ENCODE measurements around the gene RNPEP. TPM values are rescaled to one million over a fixed set of nuclear protein-coding genes. Genes with fewer than 3 reads are reported as not detected.

Gene RNPEP
- total and polyA plus RNA-seq, 2 of the 13 experiments (the other 11 are each of a cell fraction or from before 2014, with no cell fraction given) = 20.6 to 38.4 TPM

GRCh38 chr1:201982623-201983379 lies at the start of gene RNPEP (continued):
- no peak for TF ChIP-seq ZNF572 (CRISPR knock-in tag; IDR thresholded peaks at IDR 0.05)
- 0 out of 2 replicates have a peak, but pooled peaks have one; percentile 27 for TF ChIP-seq ZNF556 (CRISPR knock-in tag; IDR thresholded peaks at IDR 0.05; ENCODE audit: borderline replicate concordance)
- no peak for TF ChIP-seq ATM (IDR thresholded peaks at IDR 0.05; ENCODE audit: borderline replicate concordance)
- no peak for TF ChIP-seq ZBTB33 (CRISPR knock-in tag; IDR thresholded peaks at IDR 0.05)
- no peak for TF ChIP-seq RNF219 (CRISPR knock-in tag; IDR thresholded peaks at IDR 0.05)
- no peak for TF ChIP-seq CERS6 (CRISPR knock-in tag; IDR thresholded peaks at IDR 0.05)
- TF ChIP-seq ZSCAN5A (CRISPR knock-in tag; IDR thresholded peaks at IDR 0.05; ENCODE audit: borderline replicate concordance) = no peak
- TF ChIP-seq HNF4A (CRISPR knock-in tag; IDR thresholded peaks at IDR 0.05) = no peak
- TF ChIP-seq ZNF407 (CRISPR knock-in tag; IDR thresholded peaks at IDR 0.05; ENCODE audit: not compliant biosample characterization) = no peak
- TF ChIP-seq SP140L (CRISPR knock-in tag; IDR thresholded peaks at IDR 0.05; ENCODE audit: borderline replicate concordance) = no peak
- no peak for TF ChIP-seq KAT2B (IDR thresholded peaks at IDR 0.05; ENCODE audit: borderline replicate concordance, low read depth, low read length)
- peak; percentile 75; the same call in 1 of the 2 replicates for TF ChIP-seq YEATS2 (CRISPR knock-in tag; IDR thresholded peaks at IDR 0.05; ENCODE audit: borderline replicate concordance)
- no peak for TF ChIP-seq ZNF3 (CRISPR knock-in tag; IDR thresholded peaks at IDR 0.05)

Measured in HepG2 (cell line).